HepG2 (cell line): ENCODE measurements around the gene CS. TPM values are rescaled to one million over a fixed set of nuclear protein-coding genes. Genes with fewer than 3 reads are reported as not detected.

ENCODE experiments used
- CEBPB ChIP-seq: IDR thresholded peaks from 2 replicates; pipeline ENCODE4 v1.6.1; 2011; ENCODE audit warnings: low read depth, low read length, improper control_type of control experiment, borderline replicate concordance
- DNMT1 ChIP-seq: sonication (generic); formaldehyde crosslinking; IDR thresholded peaks from 2 replicates; pipeline ENCODE4 v1.5.1; 2020; ENCODE audit warnings: mild to moderate bottlenecking, missing genetic modification reagents
- FOXA3 ChIP-seq: IDR thresholded peaks from 2 replicates; pipeline ENCODE4 v1.6.1; 2016; ENCODE audit warnings: missing genetic modification reagents, missing compliant biosample characterization
- GABPB1 ChIP-seq: IDR thresholded peaks from 2 replicates; pipeline ENCODE4 v1.6.1; 2016; ENCODE audit warnings: mild to moderate bottlenecking, missing genetic modification reagents, moderate library complexity, missing compliant biosample characterization
- GATAD1 ChIP-seq: IDR thresholded peaks from 2 replicates; pipeline ENCODE4 v1.6.1; 2016; ENCODE audit warnings: missing genetic modification reagents, missing compliant biosample characterization
- HNF4G ChIP-seq, 2 experiments: sonication (generic) in 1 of 2; formaldehyde crosslinking in 1 of 2; IDR thresholded peaks; 2 replicates each; pipeline versions ENCODE4 v1.4.0 to v1.6.1; 2011 to 2020; ENCODE audit warnings: borderline replicate concordance in 2 of 2, low read depth in 2 of 2, mild to moderate bottlenecking in 2 of 2, low read length in 1 of 2, missing genetic modification reagents in 1 of 2, moderate library complexity in 1 of 2
- HNRNPL ChIP-seq: fragments of 200-400 bp; formaldehyde crosslinking; IDR thresholded peaks from 2 replicates; pipeline ENCODE4 v1.6.1; 2017; ENCODE audit warnings: mild to moderate bottlenecking, low read depth, low read length
- IRX3 ChIP-seq: sonication (generic); formaldehyde crosslinking; IDR thresholded peaks from 2 replicates; pipeline ENCODE4 v1.8.1; 2023; ENCODE audit warnings: mild to moderate bottlenecking, low read depth, missing genetic modification reagents, borderline replicate concordance
- KMT2A ChIP-seq: sonication (generic); formaldehyde crosslinking; IDR thresholded peaks from 2 replicates; pipeline ENCODE4 v1.4.0; 2020; ENCODE audit warnings: missing genetic modification reagents
- NCOR1 ChIP-seq: fragments of 200-600 bp; sonication (generic); IDR thresholded peaks from 2 replicates; pipeline ENCODE4 v1.7.0; 2017; ENCODE audit warnings: antibody characterized with exemption, low read length, borderline replicate concordance
- NPAS2 ChIP-seq: sonication (generic); formaldehyde crosslinking; IDR thresholded peaks from 2 replicates; pipeline ENCODE4 v1.8.0; 2022; ENCODE audit warnings: mild to moderate bottlenecking, missing genetic modification reagents, borderline replicate concordance
- PCBP1 ChIP-seq: fragments of 200-400 bp; formaldehyde crosslinking; IDR thresholded peaks from 2 replicates; pipeline ENCODE4 v1.6.1; 2017; ENCODE audit warnings: mild to moderate bottlenecking, low read depth, low read length, borderline replicate concordance
- SALL1 ChIP-seq: sonication (generic); formaldehyde crosslinking; IDR thresholded peaks from 2 replicates; pipeline ENCODE4 v1.8.0; 2022; ENCODE audit warnings: mild to moderate bottlenecking, missing genetic modification reagents
- SIX1 ChIP-seq: sonication (generic); formaldehyde crosslinking; IDR thresholded peaks from 2 replicates; pipeline ENCODE4 v1.4.0; 2020; ENCODE audit warnings: missing genetic modification reagents, borderline replicate concordance
- TBL1XR1 ChIP-seq: fragments of 150-350 bp; IDR thresholded peaks from 2 replicates; pipeline ENCODE4 v1.6.1; 2014; ENCODE audit warnings: borderline replicate concordance, low read length; ENCODE audit not compliant: partially characterized antibody
- ZFP37 ChIP-seq: sonication (generic); formaldehyde crosslinking; IDR thresholded peaks from 2 replicates; pipeline ENCODE4 v1.4.0; 2020; ENCODE audit warnings: missing genetic modification reagents, borderline replicate concordance
- ZFP90 ChIP-seq: sonication (generic); formaldehyde crosslinking; IDR thresholded peaks from 2 replicates; pipeline ENCODE4 v1.8.0; 2022; ENCODE audit warnings: missing genetic modification reagents, mild to moderate bottlenecking, inconsistent platforms, borderline replicate concordance
- ZFP91 ChIP-seq: sonication (generic); formaldehyde crosslinking; IDR thresholded peaks from 2 replicates; pipeline ENCODE4 v1.9.0; 2022; ENCODE audit warnings: missing genetic modification reagents, mild to moderate bottlenecking, borderline replicate concordance
- ZNF30 ChIP-seq: sonication (generic); formaldehyde crosslinking; IDR thresholded peaks from 2 replicates; pipeline ENCODE4 v1.5.0; 2020; ENCODE audit warnings: mild to moderate bottlenecking, missing genetic modification reagents
- ZNF510 ChIP-seq: sonication (generic); formaldehyde crosslinking; IDR thresholded peaks from 2 replicates; pipeline ENCODE4 v1.4.0; 2020; ENCODE audit warnings: low read depth, mild to moderate bottlenecking, missing genetic modification reagents
- polyA plus RNA-seq, 8 experiments: library from polyadenylated mRNA; depleted of rRNA in 3 of 8; stranded (reverse) in 7 of 8; unstranded in 1 of 8; fragments of >200 nt; fragmentation: Illumina TruSeq in 4 of 8; extraction: Trizol in 4 of 8; gene quantifications; 2 replicates each; pipeline versions ENCODE4 v1.2.1 to v1.2.3, GENCODE V29; 2011 to 2016; ENCODE audit warnings: low read depth in 4 of 8, missing spikeins in 1 of 8, mixed read lengths in 1 of 8; ENCODE audit not compliant: insufficient read depth in 1 of 8
- total RNA-seq, 5 experiments: library from RNA; depleted of rRNA; stranded (reverse); fragments of >200 nt; fragmentation: Illumina TruSeq; extraction: Trizol; gene quantifications; 2 replicates each; pipeline ENCODE4 v1.2.3, GENCODE V29; 2016; ENCODE audit warnings: low read depth in 1 of 5
- TF ChIP-seq, protein P1 (sequence below): sonication (generic); formaldehyde crosslinking; IDR thresholded peaks from 2 replicates; pipeline ENCODE4 v1.4.0; 2020; ENCODE audit warnings: mild to moderate bottlenecking, missing genetic modification reagents
- TF ChIP-seq, protein P2 (sequence below): sonication (generic); formaldehyde crosslinking; IDR thresholded peaks from 2 replicates; pipeline ENCODE4 v1.8.0; 2022; ENCODE audit warnings: missing genetic modification reagents, mild to moderate bottlenecking, borderline replicate concordance

Gene CS
- total and polyA plus RNA-seq, 2 of the 13 experiments (the other 11 are each of a cell fraction or from before 2014, with no cell fraction given): 173 to 175 TPM

GRCh38 chr12:56221757-56222530 lies 78.2 kb downstream of the CS start, which contains the start of gene RNF41 (continued):
- TF ChIP-seq, protein P1, sequence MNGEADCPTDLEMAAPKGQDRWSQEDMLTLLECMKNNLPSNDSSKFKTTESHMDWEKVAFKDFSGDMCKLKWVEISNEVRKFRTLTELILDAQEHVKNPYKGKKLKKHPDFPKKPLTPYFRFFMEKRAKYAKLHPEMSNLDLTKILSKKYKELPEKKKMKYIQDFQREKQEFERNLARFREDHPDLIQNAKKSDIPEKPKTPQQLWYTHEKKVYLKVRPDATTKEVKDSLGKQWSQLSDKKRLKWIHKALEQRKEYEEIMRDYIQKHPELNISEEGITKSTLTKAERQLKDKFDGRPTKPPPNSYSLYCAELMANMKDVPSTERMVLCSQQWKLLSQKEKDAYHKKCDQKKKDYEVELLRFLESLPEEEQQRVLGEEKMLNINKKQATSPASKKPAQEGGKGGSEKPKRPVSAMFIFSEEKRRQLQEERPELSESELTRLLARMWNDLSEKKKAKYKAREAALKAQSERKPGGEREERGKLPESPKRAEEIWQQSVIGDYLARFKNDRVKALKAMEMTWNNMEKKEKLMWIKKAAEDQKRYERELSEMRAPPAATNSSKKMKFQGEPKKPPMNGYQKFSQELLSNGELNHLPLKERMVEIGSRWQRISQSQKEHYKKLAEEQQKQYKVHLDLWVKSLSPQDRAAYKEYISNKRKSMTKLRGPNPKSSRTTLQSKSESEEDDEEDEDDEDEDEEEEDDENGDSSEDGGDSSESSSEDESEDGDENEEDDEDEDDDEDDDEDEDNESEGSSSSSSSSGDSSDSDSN: peak; percentile 71
- peak; percentile 83; the same call in 1 of the 2 replicates for TF ChIP-seq ZFP90 (CRISPR knock-in tag)
- TF ChIP-seq DNMT1 (CRISPR knock-in tag): no peak
- no peak for TF ChIP-seq CEBPB
- no peak for TF ChIP-seq NPAS2 (CRISPR knock-in tag)
- no peak for TF ChIP-seq IRX3 (CRISPR knock-in tag)
- TF ChIP-seq ZFP37 (CRISPR knock-in tag): peak; percentile 74; the same call in 1 of the 2 replicates
- TF ChIP-seq KMT2A (CRISPR knock-in tag): 0 out of 2 replicates have a peak, but pooled peaks have one; percentile 49
- TF ChIP-seq HNRNPL: no peak
- TF ChIP-seq PCBP1: 0 out of 2 replicates have a peak, but pooled peaks have one; percentile 87
- TF ChIP-seq NCOR1: 0 out of 2 replicates have a peak, but pooled peaks have one; percentile 44
- TF ChIP-seq FOXA3: peak; percentile 66
- TF ChIP-seq SIX1: 0 out of 2 replicates have a peak, but pooled peaks have one; percentile 43
- peak; percentile 90; the same call in 1 of the 2 replicates for TF ChIP-seq ZNF510 (CRISPR knock-in tag)
- TF ChIP-seq GATAD1 (CRISPR knock-in tag): peak; percentile 84
- TF ChIP-seq TBL1XR1: no peak
- TF ChIP-seq ZFP91 (CRISPR knock-in tag): peak; percentile 87
- TF ChIP-seq SALL1: 0 out of 2 replicates have a peak, but pooled peaks have one; percentile 44
- TF ChIP-seq ZNF30 (CRISPR knock-in tag): 0 out of 2 replicates have a peak, but pooled peaks have one; percentile 63
- TF ChIP-seq, protein P2, sequence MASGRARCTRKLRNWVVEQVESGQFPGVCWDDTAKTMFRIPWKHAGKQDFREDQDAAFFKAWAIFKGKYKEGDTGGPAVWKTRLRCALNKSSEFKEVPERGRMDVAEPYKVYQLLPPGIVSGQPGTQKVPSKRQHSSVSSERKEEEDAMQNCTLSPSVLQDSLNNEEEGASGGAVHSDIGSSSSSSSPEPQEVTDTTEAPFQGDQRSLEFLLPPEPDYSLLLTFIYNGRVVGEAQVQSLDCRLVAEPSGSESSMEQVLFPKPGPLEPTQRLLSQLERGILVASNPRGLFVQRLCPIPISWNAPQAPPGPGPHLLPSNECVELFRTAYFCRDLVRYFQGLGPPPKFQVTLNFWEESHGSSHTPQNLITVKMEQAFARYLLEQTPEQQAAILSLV (CRISPR knock-in tag): peak; percentile 55; the same call in 1 of the 2 replicates
- TF ChIP-seq GABPB1 (CRISPR knock-in tag): peak; percentile 93
- no peak for TF ChIP-seq HNF4G (IDR thresholded peaks at IDR 0.05; ENCODE audit: borderline replicate concordance, low read depth, low read length)
- no peak for TF ChIP-seq HNF4G (CRISPR knock-in tag; IDR thresholded peaks at IDR 0.05; ENCODE audit: borderline replicate concordance, low read depth)
